NK-92 treated with Interleukin-12 subunit alpha and Interleukin-12 subunit beta, amount 100 ng/mL, for 24 hours (cell line): Measurements from ENCODE around the gene GLRX.

Experiments used
- DNase-seq: peaks from one replicate; lab custom pipeline; 2025; lab: John Stamatoyannopoulos, UW

The GLRX gene

GRCh38 chr5:95822542-95823181, at the start of gene GLRX:
TSS of gene GLRX (minus strand) at chr5:95822726. CDS start at chr5:95822662, 64 bp downstream.
- peak; percentile 48 for DNase-seq

- no peak for DNase-seq
Measured at GRCh38 chr5:95871146-95871806, 48.8 kb upstream of the GLRX start.

- DNase-seq: no peak
Measured at GRCh38 chr5:95870105-95870672, 47.7 kb upstream of the GLRX start.

- peak; percentile 52 for DNase-seq
Measured at GRCh38 chr5:95869173-95869855, 46.8 kb upstream of the GLRX start.

- no peak for DNase-seq
Measured at GRCh38 chr5:95868136-95868535, 45.6 kb upstream of the GLRX start.

GRCh38 chr5:95866435-95867040, 44.0 kb upstream of the GLRX start:
- DNase-seq: no peak

- no peak for DNase-seq
Measured at GRCh38 chr5:95864944-95865504, 42.5 kb upstream of the GLRX start.

- no peak for DNase-seq
Measured at GRCh38 chr5:95864456-95864855, 41.9 kb upstream of the GLRX start.

GRCh38 chr5:95863383-95863757, 40.8 kb upstream of the GLRX start:
- no peak for DNase-seq

GRCh38 chr5:95862671-95863382, 40.3 kb upstream of the GLRX start:
- DNase-seq: no peak

- DNase-seq: no peak
Measured at GRCh38 chr5:95861864-95862561, 39.5 kb upstream of the GLRX start.

GRCh38 chr5:95861221-95861863, 38.8 kb upstream of the GLRX start:
- no peak for DNase-seq

GRCh38 chr5:95859661-95860060, 37.1 kb upstream of the GLRX start:
- DNase-seq: no peak

- peak; percentile 91 for DNase-seq
Measured at GRCh38 chr5:95858661-95859595, 36.4 kb upstream of the GLRX start.

- DNase-seq: no peak
Measured at GRCh38 chr5:95858023-95858461, 35.5 kb upstream of the GLRX start.

- DNase-seq: no peak
Measured at GRCh38 chr5:95857185-95857945, 34.8 kb upstream of the GLRX start.

GRCh38 chr5:95856501-95856981, 34.0 kb upstream of the GLRX start:
- no peak for DNase-seq

- DNase-seq: no peak
Measured at GRCh38 chr5:95853490-95853889, 31.0 kb upstream of the GLRX start.
